Liver (tissue), 9 donors: ENCODE data around the gene HOXA3. TPM values are rescaled to one million over a fixed set of nuclear protein-coding genes. Genes with fewer than 3 reads are reported as not detected.
A peak's percentile ranks its signal among the peaks of the same experiment; 100 is the strongest.

Source experiments
- DNase-seq: peaks from one replicate; pipeline ENCODE4 v3.0.0-alpha.2; 2017; ENCODE audit warnings: low spot score
- H3K27ac ChIP-seq, 2 donors: one replicate each; pipeline ENCODE4 v1.7.0; 2013; ENCODE audit warnings: inconsistent platforms in 2 of 2, low read length in 2 of 2, control low read depth in 1 of 2, low read depth in 1 of 2, mild to moderate bottlenecking in 1 of 2
- H3K27me3 ChIP-seq, 4 donors: one replicate each; pipeline versions ENCODE4 v1.6.1 to v1.7.0; 2013; ENCODE audit warnings: low read length in 3 of 4, inconsistent platforms in 1 of 4, mild to moderate bottlenecking in 1 of 4, moderate library complexity in 1 of 4; ENCODE audit not compliant: control insufficient read depth in 4 of 4, insufficient read depth in 4 of 4
- H3K36me3 ChIP-seq, 4 donors: one replicate each; pipeline versions ENCODE4 v1.6.1 to v1.7.0; 2013; ENCODE audit warnings: low read length in 3 of 4, mild to moderate bottlenecking in 3 of 4, low read depth in 1 of 4, moderate library complexity in 1 of 4; ENCODE audit not compliant: control insufficient read depth in 4 of 4, insufficient read depth in 3 of 4
- H3K4me1 ChIP-seq, 4 donors: one replicate each; pipeline versions ENCODE4 v1.6.1 to v1.7.0; 2013; ENCODE audit warnings: low read length in 3 of 4, mild to moderate bottlenecking in 3 of 4, moderate library complexity in 1 of 4; ENCODE audit not compliant: control insufficient read depth in 4 of 4, insufficient read depth in 4 of 4
- H3K4me3 ChIP-seq, 3 donors: one replicate each; pipeline versions ENCODE4 v1.6.1 to v1.7.0; 2013; ENCODE audit warnings: low read length in 3 of 3, control low read depth in 1 of 3, low read depth in 1 of 3, mild to moderate bottlenecking in 1 of 3
- H3K9ac ChIP-seq, 2 donors: one replicate each; pipeline ENCODE4 v1.7.0; 2013; ENCODE audit warnings: low read length in 2 of 2, mild to moderate bottlenecking in 2 of 2, moderate library complexity in 2 of 2, control low read depth in 1 of 2, low read depth in 1 of 2
- H3K9me3 ChIP-seq, 4 donors: one replicate each; pipeline versions ENCODE4 v1.6.1 to v1.7.0; 2013; ENCODE audit warnings: low read length in 3 of 4; ENCODE audit not compliant: control insufficient read depth in 4 of 4
- EGR1 ChIP-seq, 2 donors: IDR thresholded peaks; 2 replicates each; pipeline ENCODE4 v1.6.1; 2016 to 2018; ENCODE audit warnings: antibody characterized with exemption in 2 of 2, low read depth in 2 of 2
- FOXA2 ChIP-seq: IDR thresholded peaks from 2 replicates; pipeline ENCODE4 v1.6.1; 2016; ENCODE audit warnings: antibody characterized with exemption
- GABPA ChIP-seq, 2 donors: IDR thresholded peaks in 1 of 2; conservative IDR thresholded peaks in 1 of 2; 2 replicates each; pipeline ENCODE4 v1.6.1; 2016; ENCODE audit warnings: antibody characterized with exemption in 2 of 2, mild to moderate bottlenecking in 1 of 2, moderate library complexity in 1 of 2
- HNF4G ChIP-seq: IDR thresholded peaks from 2 replicates; pipeline ENCODE4 v1.6.1; 2016; ENCODE audit warnings: antibody characterized with exemption
- JUND ChIP-seq, 2 donors: IDR thresholded peaks; 2 replicates each; pipeline ENCODE4 v1.6.1; 2016; ENCODE audit warnings: antibody characterized with exemption in 2 of 2
- RAD21 ChIP-seq, 2 donors: IDR thresholded peaks; 2 replicates each; pipeline ENCODE4 v1.6.1; 2016; ENCODE audit warnings: antibody characterized with exemption in 2 of 2, mild to moderate bottlenecking in 2 of 2
- RXRA ChIP-seq, 2 donors: IDR thresholded peaks; 2 replicates each; pipeline ENCODE4 v1.6.1; 2017 to 2018; ENCODE audit warnings: antibody characterized with exemption in 2 of 2, mild to moderate bottlenecking in 1 of 2
- SP1 ChIP-seq: IDR thresholded peaks from 2 replicates; pipeline ENCODE4 v1.6.1; 2018; ENCODE audit warnings: antibody characterized with exemption, mild to moderate bottlenecking
- TAF1 ChIP-seq: conservative IDR thresholded peaks from 2 replicates; pipeline ENCODE4 v1.6.1; 2016; ENCODE audit warnings: antibody characterized with exemption, mild to moderate bottlenecking
- WGBS: extraction: QIAGEN DNeasy Blood & Tissue Kit; methylation state at CpG from one replicate; pipeline ENCODE4 v1.1.7; 2013; 5-methylcytosine and 5-hydroxymethylcytosine counted together
- polyA plus RNA-seq, 2 donors: library from polyadenylated mRNA; stranded (reverse) in 1 of 2; unstranded in 1 of 2; fragments of 200-250 nt in 1 of 2; fragments of >200 nt in 1 of 2; fragmentation: Nextera tagmentation in 1 of 2; extraction: Ambion mirVana in 1 of 2; gene quantifications; one replicate each; pipeline versions ENCODE4 v1.2.1 to v1.2.3, GENCODE V29; 2013 to 2015
- total RNA-seq, 2 donors: library from RNA; depleted of rRNA; stranded (reverse); fragments of >200 nt; gene quantifications; one replicate each; pipeline ENCODE4 v1.2.3, GENCODE V29; 2014
- TF ChIP-seq, protein P1 (sequence below): IDR thresholded peaks from 2 replicates; pipeline ENCODE4 v1.6.1; 2016; ENCODE audit warnings: antibody characterized with exemption
- TF ChIP-seq, protein P2 (sequence below): IDR thresholded peaks from 2 replicates; pipeline ENCODE4 v1.6.1; 2016; ENCODE audit warnings: antibody characterized with exemption, mild to moderate bottlenecking
- TF ChIP-seq, protein P3 (sequence below): IDR thresholded peaks from 2 replicates; pipeline ENCODE4 v1.6.1; 2016; ENCODE audit warnings: antibody characterized with exemption
- TF ChIP-seq, protein P4 (sequence below): IDR thresholded peaks from 2 replicates; pipeline ENCODE4 v1.6.1; 2016; ENCODE audit warnings: antibody characterized with exemption
- donor health status: healthy.
- donor health status: healthy.
- donor health status: healthy.
- donor health status: healthy.
- donor health status: healthy.

The HOXA3 gene
- total and polyA plus RNA-seq, 4 donors, result 0.11 to 0.28 (median 0.20) TPM

- Histone ChIP-seq H3K27me3 (peaks cover 0 to 21% (median 8%) of the 10 kb centered on the region in 4 donors), H3K4me1 (peaks cover 0 to 9% (median 1%) of the 10 kb centered on the region in 4 donors), H3K4me3 (peak within 1 kb of the TSS; percentile 30 to 57 (median 49)), H3K9me3 (peaks cover 0 to 2% (median 0%) of the 10 kb centered on the region in 4 donors), H3K27ac (peak within 1 kb of the TSS; percentile 63 to 70), H3K36me3 (no peaks in the 10 kb centered on the region), H3K9ac (no peak within 1 kb of the TSS)
- peak; percentile 20 for TF ChIP-seq SP1
- TF ChIP-seq, protein P1, sequence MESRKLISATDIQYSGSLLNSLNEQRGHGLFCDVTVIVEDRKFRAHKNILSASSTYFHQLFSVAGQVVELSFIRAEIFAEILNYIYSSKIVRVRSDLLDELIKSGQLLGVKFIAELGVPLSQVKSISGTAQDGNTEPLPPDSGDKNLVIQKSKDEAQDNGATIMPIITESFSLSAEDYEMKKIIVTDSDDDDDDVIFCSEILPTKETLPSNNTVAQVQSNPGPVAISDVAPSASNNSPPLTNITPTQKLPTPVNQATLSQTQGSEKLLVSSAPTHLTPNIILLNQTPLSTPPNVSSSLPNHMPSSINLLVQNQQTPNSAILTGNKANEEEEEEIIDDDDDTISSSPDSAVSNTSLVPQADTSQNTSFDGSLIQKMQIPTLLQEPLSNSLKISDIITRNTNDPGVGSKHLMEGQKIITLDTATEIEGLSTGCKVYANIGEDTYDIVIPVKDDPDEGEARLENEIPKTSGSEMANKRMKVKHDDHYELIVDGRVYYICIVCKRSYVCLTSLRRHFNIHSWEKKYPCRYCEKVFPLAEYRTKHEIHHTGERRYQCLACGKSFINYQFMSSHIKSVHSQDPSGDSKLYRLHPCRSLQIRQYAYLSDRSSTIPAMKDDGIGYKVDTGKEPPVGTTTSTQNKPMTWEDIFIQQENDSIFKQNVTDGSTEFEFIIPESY, result no peak
- DNase-seq, result peak; percentile 83
- 10% methylated on average over 67 of the region's 67 CpGs for WGBS
Measured at GRCh38 chr7:27130540-27131389, 21.6 kb downstream of the HOXA3 start, which contains the start of gene HOXA4. Gene HOXA4, minus strand, starts transcription at chr7:27130757. Its CDS starts 24 bp downstream, at chr7:27130733.

DNA sequence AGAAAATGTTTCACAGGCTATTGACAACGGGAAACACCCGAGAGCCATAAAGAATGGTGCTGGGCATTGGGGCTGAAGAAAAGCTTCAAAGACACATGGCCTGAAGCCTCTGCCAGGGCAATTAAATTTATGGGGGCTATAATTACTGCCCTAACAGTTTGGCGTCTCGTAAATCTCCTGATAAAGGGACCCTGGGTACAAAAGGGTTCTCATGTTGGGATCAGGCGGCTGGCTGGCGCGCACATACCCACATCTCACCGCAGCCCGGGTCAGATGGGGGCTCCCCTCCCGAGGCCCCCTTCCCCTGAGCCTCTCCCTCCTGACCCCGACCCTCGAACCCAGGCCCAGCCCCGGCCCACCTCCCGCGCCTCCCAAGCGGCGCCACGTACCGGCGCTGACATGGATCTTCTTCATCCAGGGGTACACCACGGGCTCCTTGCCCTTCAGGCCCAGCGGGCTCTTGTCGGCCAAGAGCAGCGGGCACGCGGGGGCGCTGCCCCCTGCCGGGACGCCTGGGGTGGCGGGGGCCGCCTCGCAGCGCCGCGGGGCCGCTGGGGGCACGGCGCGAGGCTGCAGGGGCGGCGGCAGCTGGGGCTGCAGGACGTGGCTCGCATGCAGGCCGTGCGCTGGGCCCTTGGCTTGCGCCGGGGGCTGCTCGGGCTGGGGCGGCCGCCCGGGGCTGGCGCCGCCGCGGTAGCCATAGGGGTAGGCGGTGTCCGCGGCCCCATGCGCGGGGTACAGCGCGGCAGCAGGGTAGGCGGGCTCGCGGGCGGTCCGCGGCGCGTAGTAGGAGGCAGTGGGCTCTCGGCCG lies 22.4 kb downstream of the HOXA3 start:
- DNase-seq, result no peak

More for the DNA sequence above, 22.4 kb downstream of the HOXA3 start:
- Histone ChIP-seq H3K9ac (no peak overlapping the region), H3K4me1 (peaks cover 0 to 9% (median 1%) of the 10 kb centered on the region in 4 donors), H3K9me3 (peaks cover 0 to 2% (median 0%) of the 10 kb centered on the region in 4 donors), H3K4me3 (peak overlapping the region in 1 of 3 donors; percentile 57), H3K36me3 (no peaks in the 10 kb centered on the region), H3K27me3 (peaks cover 0 to 26% (median 8%) of the 10 kb centered on the region in 4 donors), H3K27ac (peak overlapping the region; percentile 63 to 70)
- TF ChIP-seq TAF1 (no peak), GABPA (IDR thresholded peaks at IDR 0.05 in 1 of 2, conservative IDR thresholded peaks at IDR 0.05 in 1 of 2) (no peak), RAD21 (IDR thresholded peaks at IDR 0.05) (no peak), EGR1 (IDR thresholded peaks at IDR 0.05; ENCODE audit: low read depth in 2 of 2) (no peak), SP1 (no peak), HNF4G (no peak), JUND (IDR thresholded peaks at IDR 0.05) (no peak), RXRA (IDR thresholded peaks at IDR 0.05) (no peak), FOXA2 (no peak)
- TF ChIP-seq, protein P2, sequence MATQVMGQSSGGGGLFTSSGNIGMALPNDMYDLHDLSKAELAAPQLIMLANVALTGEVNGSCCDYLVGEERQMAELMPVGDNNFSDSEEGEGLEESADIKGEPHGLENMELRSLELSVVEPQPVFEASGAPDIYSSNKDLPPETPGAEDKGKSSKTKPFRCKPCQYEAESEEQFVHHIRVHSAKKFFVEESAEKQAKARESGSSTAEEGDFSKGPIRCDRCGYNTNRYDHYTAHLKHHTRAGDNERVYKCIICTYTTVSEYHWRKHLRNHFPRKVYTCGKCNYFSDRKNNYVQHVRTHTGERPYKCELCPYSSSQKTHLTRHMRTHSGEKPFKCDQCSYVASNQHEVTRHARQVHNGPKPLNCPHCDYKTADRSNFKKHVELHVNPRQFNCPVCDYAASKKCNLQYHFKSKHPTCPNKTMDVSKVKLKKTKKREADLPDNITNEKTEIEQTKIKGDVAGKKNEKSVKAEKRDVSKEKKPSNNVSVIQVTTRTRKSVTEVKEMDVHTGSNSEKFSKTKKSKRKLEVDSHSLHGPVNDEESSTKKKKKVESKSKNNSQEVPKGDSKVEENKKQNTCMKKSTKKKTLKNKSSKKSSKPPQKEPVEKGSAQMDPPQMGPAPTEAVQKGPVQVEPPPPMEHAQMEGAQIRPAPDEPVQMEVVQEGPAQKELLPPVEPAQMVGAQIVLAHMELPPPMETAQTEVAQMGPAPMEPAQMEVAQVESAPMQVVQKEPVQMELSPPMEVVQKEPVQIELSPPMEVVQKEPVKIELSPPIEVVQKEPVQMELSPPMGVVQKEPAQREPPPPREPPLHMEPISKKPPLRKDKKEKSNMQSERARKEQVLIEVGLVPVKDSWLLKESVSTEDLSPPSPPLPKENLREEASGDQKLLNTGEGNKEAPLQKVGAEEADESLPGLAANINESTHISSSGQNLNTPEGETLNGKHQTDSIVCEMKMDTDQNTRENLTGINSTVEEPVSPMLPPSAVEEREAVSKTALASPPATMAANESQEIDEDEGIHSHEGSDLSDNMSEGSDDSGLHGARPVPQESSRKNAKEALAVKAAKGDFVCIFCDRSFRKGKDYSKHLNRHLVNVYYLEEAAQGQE, result no peak
- TF ChIP-seq, protein P3, sequence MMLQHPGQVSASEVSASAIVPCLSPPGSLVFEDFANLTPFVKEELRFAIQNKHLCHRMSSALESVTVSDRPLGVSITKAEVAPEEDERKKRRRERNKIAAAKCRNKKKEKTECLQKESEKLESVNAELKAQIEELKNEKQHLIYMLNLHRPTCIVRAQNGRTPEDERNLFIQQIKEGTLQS, result no peak
- TF ChIP-seq, protein P4, sequence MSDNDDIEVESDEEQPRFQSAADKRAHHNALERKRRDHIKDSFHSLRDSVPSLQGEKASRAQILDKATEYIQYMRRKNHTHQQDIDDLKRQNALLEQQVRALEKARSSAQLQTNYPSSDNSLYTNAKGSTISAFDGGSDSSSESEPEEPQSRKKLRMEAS, result no peak
- TF ChIP-seq, protein P1, result no peak
- WGBS, result 13% methylated on average over 72 of the region's 72 CpGs
